HG03159 (cell line): ENCODE data around the gene STARD9.
"Not testable (repeated sequence)": the region's sequence is repeated elsewhere in the genome, so short reads cannot be mapped to it uniquely, and the experiment has no call there.

Experiments
- ATAC-seq: cut with Tn5 transposase; IDR thresholded peaks from one replicate; pipeline ENCODE4 v1.9.1; 2021; ENCODE audit warnings: mild to moderate bottlenecking, moderate library complexity; ENCODE audit not compliant: unreplicated experiment

Gene STARD9

GRCh38 chr15:42621996-42622925, 46.9 kb downstream of the STARD9 start:
- ATAC-seq, result no peak

- ATAC-seq, result no peak
Observed at GRCh38 chr15:42623951-42624350, 48.5 kb downstream of the STARD9 start.

GRCh38 chr15:42627485-42627884, 52.1 kb downstream of the STARD9 start:
- no peak for ATAC-seq

GRCh38 chr15:42628761-42629160, 53.4 kb downstream of the STARD9 start:
- no peak for ATAC-seq

GRCh38 chr15:42632105-42632675, 56.8 kb downstream of the STARD9 start:
- ATAC-seq, result no peak

GRCh38 chr15:42640109-42640508, 64.7 kb downstream of the STARD9 start:
- ATAC-seq, result no peak

GRCh38 chr15:42650208-42651066, 75.0 kb downstream of the STARD9 start:
- peak; percentile 57 for ATAC-seq

GRCh38 chr15:42665827-42666226, 90.4 kb downstream of the STARD9 start:
- no peak for ATAC-seq

GRCh38 chr15:42667855-42668254, 92.4 kb downstream of the STARD9 start:
- ATAC-seq, result no peak

GRCh38 chr15:42670451-42670850, 95.0 kb downstream of the STARD9 start:
- no peak for ATAC-seq

GRCh38 chr15:42672444-42672843, 97.0 kb downstream of the STARD9 start:
- ATAC-seq, result no peak

- ATAC-seq, result no peak
Observed at GRCh38 chr15:42674472-42674871, 99.1 kb downstream of the STARD9 start.

- no peak for ATAC-seq
Observed at GRCh38 chr15:42675021-42675420, 99.6 kb downstream of the STARD9 start.

GRCh38 chr15:42679285-42680141, 104.1 kb downstream of the STARD9 start:
- no peak for ATAC-seq

GRCh38 chr15:42680142-42680482, 104.7 kb downstream of the STARD9 start:
- not testable (repeated sequence) for ATAC-seq

- ATAC-seq, result no peak
Observed at GRCh38 chr15:42681119-42681518, 105.7 kb downstream of the STARD9 start.

GRCh38 chr15:42686281-42686680, 110.9 kb downstream of the STARD9 start:
- ATAC-seq, result no peak

GRCh38 chr15:42687740-42688139, 112.3 kb downstream of the STARD9 start:
- no peak for ATAC-seq

GRCh38 chr15:42688301-42688700, 112.9 kb downstream of the STARD9 start:
- no peak for ATAC-seq

- no peak for ATAC-seq
Observed at GRCh38 chr15:42691308-42691707, 115.9 kb downstream of the STARD9 start.

- ATAC-seq, result no peak
Observed at GRCh38 chr15:42691770-42692169, 116.4 kb downstream of the STARD9 start.
